ENCODE measurements around the gene DOCK1.

The DOCK1 gene

GRCh38 chr10:126964190-126964589 lies 59.0 kb downstream of the DOCK1 start:
- no peaks in the 10 kb centered on the region for H3K27me3 ChIP-seq (ENCODE audit: insufficient read depth, low read length, poor library complexity)
- H4K20me1 ChIP-seq (ENCODE audit: insufficient read depth, low read length), result no peaks in the 10 kb centered on the region
- H3K79me2 ChIP-seq (ENCODE audit: insufficient read depth, low read length), result no peaks in the 10 kb centered on the region
- H3K9ac ChIP-seq (ENCODE audit: low read depth, low read length), result no peak overlapping the region
- TF ChIP-seq EZH2 (IDR thresholded peaks at IDR 0.05; ENCODE audit: borderline replicate concordance, low read depth, low read length, severe bottlenecking), result no peak
- TF ChIP-seq, protein P1, sequence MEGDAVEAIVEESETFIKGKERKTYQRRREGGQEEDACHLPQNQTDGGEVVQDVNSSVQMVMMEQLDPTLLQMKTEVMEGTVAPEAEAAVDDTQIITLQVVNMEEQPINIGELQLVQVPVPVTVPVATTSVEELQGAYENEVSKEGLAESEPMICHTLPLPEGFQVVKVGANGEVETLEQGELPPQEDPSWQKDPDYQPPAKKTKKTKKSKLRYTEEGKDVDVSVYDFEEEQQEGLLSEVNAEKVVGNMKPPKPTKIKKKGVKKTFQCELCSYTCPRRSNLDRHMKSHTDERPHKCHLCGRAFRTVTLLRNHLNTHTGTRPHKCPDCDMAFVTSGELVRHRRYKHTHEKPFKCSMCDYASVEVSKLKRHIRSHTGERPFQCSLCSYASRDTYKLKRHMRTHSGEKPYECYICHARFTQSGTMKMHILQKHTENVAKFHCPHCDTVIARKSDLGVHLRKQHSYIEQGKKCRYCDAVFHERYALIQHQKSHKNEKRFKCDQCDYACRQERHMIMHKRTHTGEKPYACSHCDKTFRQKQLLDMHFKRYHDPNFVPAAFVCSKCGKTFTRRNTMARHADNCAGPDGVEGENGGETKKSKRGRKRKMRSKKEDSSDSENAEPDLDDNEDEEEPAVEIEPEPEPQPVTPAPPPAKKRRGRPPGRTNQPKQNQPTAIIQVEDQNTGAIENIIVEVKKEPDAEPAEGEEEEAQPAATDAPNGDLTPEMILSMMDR (IDR thresholded peaks at IDR 0.05; ENCODE audit: borderline replicate concordance, extremely low read depth, low read length, poor library complexity, severe bottlenecking), result no peak
- H3K9me3 ChIP-seq (ENCODE audit: insufficient read depth, low read length, severe bottlenecking), result no peaks in the 10 kb centered on the region
- no peak for ATAC-seq (ENCODE audit: insufficient read depth, low read depth)
- H3K36me3 ChIP-seq (ENCODE audit: insufficient read depth, low read length), result no peaks in the 10 kb centered on the region
- H2AFZ ChIP-seq (ENCODE audit: low read depth, low read length), result no peak overlapping the region
- DNase-seq, result no peak
- H3K4me2 ChIP-seq (ENCODE audit: insufficient read depth, low read length), result no peak overlapping the region
- H3K27ac ChIP-seq (ENCODE audit: low read length), result no peak overlapping the region
- no peaks in the 10 kb centered on the region for H3K4me1 ChIP-seq (ENCODE audit: insufficient read depth, low read length)
- H3K4me3 ChIP-seq (ENCODE audit: low read depth in 1 of 2, low read length in 2 of 2), result no peak overlapping the region

DNA sequence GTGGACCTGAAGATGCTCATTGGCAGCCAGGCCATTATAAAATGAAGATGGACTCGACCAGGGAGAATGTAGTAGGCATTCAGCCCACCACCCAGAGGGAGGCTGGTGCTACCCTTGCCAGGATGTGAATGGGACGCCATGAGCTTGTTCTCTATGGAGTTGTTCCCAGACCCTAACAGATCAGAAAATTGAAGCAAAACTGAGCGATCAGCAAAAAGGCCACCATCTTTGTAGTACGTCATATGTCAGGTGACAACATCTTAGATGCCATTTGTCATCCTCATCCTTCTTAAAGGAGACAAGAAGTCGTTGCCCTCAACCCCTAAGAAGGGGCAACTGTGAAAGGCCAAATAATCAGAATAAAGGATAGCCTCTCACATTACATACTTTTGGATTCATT lies 61.7 kb downstream of the DOCK1 start:
- Histone ChIP-seq H3K9ac (ENCODE audit: low read depth, low read length) (no peak overlapping the region), H4K20me1 (ENCODE audit: insufficient read depth, low read length) (no peaks in the 10 kb centered on the region), H2AFZ (ENCODE audit: low read depth, low read length) (no peak overlapping the region), H3K4me1 (ENCODE audit: insufficient read depth, low read length) (no peaks in the 10 kb centered on the region), H3K4me2 (ENCODE audit: insufficient read depth, low read length) (no peak overlapping the region), H3K27me3 (ENCODE audit: insufficient read depth, low read length, poor library complexity) (no peaks in the 10 kb centered on the region), H3K9me3 (ENCODE audit: insufficient read depth, low read length, severe bottlenecking) (no peaks in the 10 kb centered on the region), H3K79me2 (ENCODE audit: insufficient read depth, low read length) (no peaks in the 10 kb centered on the region), H3K27ac (ENCODE audit: low read length) (no peak overlapping the region), H3K36me3 (ENCODE audit: insufficient read depth, low read length) (no peaks in the 10 kb centered on the region), H3K4me3 (ENCODE audit: low read depth in 1 of 2, low read length in 2 of 2) (no peak overlapping the region)
- ATAC-seq (ENCODE audit: insufficient read depth, low read depth) (no peak), DNase-seq (no peak)
- TF ChIP-seq EZH2 (IDR thresholded peaks at IDR 0.05; ENCODE audit: borderline replicate concordance, low read depth, low read length, severe bottlenecking), result no peak
- TF ChIP-seq, protein P1 (IDR thresholded peaks at IDR 0.05; ENCODE audit: borderline replicate concordance, extremely low read depth, low read length, poor library complexity, severe bottlenecking), result no peak

DNA sequence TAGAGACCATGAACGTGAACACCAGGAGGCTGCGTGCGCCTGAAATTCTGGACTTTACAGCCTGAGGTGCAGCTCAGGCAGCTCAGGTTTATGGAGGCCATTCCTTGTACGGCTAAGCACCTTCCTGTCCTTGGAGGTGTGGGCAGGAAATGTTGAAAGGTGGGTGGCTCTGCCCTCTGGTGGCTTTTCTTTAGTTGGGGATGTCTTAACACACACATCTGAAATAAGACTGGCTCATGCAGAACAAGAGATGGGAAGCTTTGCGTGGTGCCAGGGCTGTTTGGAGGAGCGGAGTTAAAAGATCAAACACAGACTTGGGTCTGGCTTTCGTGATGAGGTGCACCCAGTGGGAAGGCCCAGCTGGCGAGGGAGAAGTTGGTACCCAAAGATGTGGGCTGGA lies 64.1 kb downstream of the DOCK1 start:
- no peaks in the 10 kb centered on the region; the same call in 1 of the 2 replicates for H4K20me1 ChIP-seq (ENCODE audit: insufficient read depth, low read length)
- no peak overlapping the region for H3K27ac ChIP-seq (ENCODE audit: low read length)
- H2AFZ ChIP-seq (ENCODE audit: low read depth, low read length), result no peak overlapping the region
- no peak for ATAC-seq (ENCODE audit: insufficient read depth, low read depth)
- no peaks in the 10 kb centered on the region for H3K36me3 ChIP-seq (ENCODE audit: insufficient read depth, low read length)
- H3K4me3 ChIP-seq (ENCODE audit: low read depth in 1 of 2, low read length in 2 of 2), result no peak overlapping the region
- TF ChIP-seq, protein P1 (IDR thresholded peaks at IDR 0.05; ENCODE audit: borderline replicate concordance, extremely low read depth, low read length, poor library complexity, severe bottlenecking), result no peak
- no peak for TF ChIP-seq EZH2 (IDR thresholded peaks at IDR 0.05; ENCODE audit: borderline replicate concordance, low read depth, low read length, severe bottlenecking)
- H3K79me2 ChIP-seq (ENCODE audit: insufficient read depth, low read length), result no peaks in the 10 kb centered on the region
- no peak overlapping the region for H3K9ac ChIP-seq (ENCODE audit: low read depth, low read length)
- no peaks in the 10 kb centered on the region for H3K4me1 ChIP-seq (ENCODE audit: insufficient read depth, low read length)
- no peaks in the 10 kb centered on the region for H3K27me3 ChIP-seq (ENCODE audit: insufficient read depth, low read length, poor library complexity)
- DNase-seq, result no peak
- H3K4me2 ChIP-seq (ENCODE audit: insufficient read depth, low read length), result no peak overlapping the region
- no peaks in the 10 kb centered on the region for H3K9me3 ChIP-seq (ENCODE audit: insufficient read depth, low read length, severe bottlenecking)

All from DND-41 (cell line).